ENCODE measurements around the gene ATG3.
"Not testable (repeated sequence)": the region's sequence is repeated elsewhere in the genome, so short reads cannot be mapped to it uniquely, and the experiment has no call there.

The ATG3 gene

DNA sequence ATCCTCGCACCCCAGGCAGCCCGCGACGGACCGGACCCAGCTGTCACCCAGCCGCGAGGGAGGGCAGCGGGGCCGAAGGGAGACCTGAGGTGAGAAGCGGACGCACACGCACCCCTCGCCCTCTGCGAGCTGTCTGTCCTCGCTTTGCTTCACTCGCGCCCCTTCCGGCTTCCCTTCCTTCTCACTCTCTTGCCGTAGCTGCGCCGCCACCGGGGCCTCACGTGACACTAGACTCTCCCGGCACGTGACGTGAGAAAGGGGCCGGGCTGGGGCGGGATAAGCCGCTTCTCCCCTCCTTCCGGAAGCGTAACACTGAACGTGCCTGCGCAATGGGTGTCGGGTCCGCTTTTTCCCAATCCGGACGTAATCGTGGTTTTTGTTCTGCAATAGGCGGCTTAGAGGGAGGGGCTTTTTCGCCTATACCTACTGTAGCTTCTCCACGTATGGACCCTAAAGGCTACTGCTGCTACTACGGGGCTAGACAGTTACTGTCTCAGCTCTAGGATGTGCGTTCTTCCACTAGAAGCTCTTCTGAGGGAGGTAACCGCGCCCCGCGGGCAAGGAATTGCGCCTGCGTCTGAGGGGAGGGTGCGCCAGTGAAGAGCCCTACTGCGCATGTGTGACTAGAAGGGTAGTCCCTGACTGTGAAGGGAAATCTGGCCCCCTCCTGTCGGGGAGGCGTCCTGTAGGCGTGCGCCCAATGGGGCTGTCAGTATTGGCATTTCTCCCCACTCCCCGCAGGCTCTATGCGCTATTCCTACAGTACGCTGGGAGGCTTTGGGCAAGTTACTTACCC, at the start of gene ATG3, which contains the start of gene SLC35A5:
TSS of gene ATG3 (minus strand) at position 229 of the 796 bp plus-strand sequence. CDS start 434 bp downstream, outside the sequence.
TSS of gene SLC35A5 (plus strand) at position 312 of the 796 bp plus-strand sequence. CDS start 1,359 bp downstream, outside the sequence.
- DNase-seq (ENCODE audit: low read depth): peak; percentile 97

DNA sequence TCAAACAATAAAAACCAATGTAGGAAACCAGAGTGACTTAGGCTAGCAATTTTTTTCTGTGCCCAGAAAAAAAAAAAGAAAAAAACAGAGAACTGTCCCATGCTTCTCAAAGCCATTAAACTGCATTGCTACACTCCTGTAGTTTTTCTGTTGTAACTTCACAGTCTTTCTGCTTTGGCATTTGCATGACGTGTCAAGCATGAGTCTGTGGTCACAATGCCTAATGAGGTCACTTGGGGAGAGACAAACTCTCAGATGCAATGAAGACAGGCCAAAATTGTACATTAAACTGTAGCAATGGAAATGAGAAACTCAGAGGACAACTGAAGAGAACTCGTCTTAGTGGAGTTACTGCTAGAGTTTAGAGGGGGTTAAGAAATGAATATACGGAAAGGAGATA, 48.4 kb upstream of the ATG3 start:
- no peak for DNase-seq (ENCODE audit: low read depth)

DNA sequence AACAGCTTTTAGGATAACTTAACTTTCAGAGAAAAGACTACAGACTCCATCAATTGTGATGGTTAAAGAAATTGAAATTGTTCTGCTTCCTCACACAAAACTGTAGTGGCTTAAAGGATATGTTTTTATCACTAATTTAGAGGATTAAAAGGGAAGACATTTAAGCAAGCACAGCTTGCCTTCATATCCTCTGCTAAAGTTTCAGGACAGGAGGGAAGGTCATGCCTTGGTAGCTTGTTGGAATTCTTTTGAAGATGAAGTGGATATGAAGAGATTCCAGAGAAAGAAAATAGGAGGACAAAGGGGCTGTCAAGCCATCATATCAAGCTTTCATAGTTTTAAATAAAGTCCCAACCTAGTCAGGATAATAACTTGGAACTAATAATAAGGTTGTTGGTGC, 46.1 kb upstream of the ATG3 start:
- no peak for DNase-seq (ENCODE audit: low read depth)

DNA sequence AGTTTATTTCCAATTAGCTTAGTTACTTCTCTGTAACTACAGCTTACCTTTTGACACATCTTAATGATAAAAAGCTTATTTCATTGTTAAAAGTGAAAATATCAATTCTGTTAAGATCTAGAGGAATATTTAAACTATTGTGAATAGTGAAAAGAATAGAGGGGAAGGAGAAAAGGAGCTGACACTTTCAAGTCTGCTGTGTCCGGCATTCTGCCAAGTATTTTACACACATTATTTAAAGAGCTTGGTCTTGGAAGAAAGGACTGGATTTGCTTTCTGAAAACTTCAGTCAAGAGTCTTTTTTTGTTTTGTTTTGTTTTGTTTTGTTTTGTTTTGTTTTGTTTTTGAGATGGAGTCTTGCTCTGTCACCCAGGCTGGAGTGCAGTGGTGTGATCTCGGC, 44.3 kb upstream of the ATG3 start:
- DNase-seq (ENCODE audit: low read depth): no peak

DNA sequence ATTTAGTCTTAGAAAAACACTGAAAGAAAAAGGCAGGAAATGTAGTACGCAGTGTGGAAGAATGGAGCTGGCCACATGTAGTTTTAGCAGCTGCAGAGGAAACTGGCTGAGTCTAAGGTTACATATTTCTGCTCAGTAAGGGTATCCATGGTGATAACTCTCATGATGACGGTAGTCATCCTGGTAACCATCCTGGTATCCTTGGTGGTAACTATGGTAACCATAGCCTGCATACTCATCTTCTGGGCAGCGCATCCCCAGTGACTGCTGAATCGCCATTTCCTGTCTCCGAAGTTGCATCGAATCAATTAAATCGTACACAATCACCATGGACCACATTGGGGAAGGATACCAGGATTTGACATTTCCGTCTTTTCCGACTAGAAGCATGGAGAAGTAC, 43.5 kb upstream of the ATG3 start:
- DNase-seq (ENCODE audit: low read depth): no peak

DNA sequence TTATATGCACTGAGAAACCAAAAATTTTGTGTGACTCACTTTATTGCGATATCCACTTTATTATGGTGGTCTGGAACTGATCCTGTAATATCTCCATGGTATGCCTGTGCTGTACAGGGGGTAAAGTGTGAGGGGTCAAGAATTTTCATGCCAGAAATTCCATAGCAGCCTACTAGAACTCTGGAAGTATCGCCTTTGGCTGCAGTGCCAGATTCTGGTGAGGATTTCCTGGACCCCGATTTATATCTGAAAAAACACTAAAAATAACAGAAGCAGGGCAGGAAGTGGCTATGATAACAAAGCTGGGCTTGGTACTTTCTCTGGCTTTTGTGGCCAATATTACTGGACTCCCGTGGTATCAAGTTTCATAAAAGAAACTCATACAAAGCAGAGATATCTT, 42.8 kb upstream of the ATG3 start:
- DNase-seq (ENCODE audit: low read depth): no peak

DNA sequence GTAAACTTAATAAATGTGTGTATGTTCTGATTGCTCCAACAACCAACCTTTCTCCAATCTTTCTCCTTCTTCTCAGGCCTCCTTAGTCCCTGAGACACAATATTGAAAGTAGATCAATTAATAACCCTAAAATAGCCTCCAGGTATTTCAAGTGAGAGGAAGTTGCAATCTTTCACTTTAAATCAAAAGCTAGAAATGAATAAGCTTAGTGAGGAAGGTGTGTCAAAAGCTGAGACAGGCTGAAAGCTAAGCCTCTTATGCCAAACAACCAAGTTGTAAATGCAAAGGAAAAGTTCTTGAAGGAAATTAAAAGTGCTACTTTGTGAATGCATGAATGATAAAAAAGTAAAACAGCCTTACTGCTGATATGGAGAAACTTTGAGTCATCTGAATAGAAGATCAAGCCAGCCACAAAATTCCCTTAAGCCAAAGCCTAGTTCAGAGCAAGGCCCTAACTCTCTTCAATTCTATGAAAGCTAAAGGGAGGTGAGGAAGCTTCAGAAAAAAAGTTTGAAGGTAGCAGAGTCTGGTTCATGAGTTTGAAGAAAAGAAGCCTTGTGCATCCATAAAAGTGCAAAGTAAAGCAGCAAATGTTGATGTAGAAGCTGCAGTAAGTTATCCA, 40.6 kb upstream of the ATG3 start:
- DNase-seq (ENCODE audit: low read depth): no peak

DNA sequence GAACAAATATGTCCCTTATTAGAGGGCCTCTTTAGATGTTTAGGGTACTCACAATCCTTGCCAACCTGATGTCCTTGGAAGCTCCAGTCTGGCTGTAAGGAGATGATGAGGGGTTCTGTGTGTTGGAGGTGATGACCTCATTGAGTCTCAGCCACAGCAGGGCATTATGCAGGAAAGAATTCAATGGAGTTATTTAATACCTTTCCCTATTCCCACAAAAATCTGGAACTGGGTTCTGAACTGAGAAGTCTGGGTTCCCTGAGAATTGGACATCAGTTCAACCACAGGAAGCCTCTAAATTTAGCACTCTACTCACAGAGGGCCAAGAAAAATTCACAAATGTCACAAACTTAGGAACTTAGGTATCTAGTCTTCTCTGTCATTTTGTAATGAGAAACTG, 37.0 kb upstream of the ATG3 start:
- DNase-seq (ENCODE audit: low read depth): no peak

DNA sequence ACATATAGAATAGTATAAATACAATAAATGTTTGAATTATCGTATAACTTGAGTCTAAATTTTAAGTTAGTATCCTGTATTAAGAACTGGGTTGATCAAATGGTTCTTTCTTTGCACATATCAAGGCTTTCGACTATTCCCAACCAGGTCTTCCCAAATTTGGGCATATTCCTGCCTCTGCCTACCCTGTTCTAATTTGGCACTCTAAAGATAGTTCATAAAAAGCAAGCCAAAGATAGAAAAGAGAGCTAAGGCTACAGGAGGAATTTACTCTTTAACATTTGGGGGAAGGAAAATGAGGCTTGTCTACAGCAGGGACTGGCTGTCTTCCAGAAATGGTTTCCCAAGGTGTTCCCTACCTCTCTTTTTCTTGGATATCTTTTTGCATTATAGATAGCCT, 36.2 kb upstream of the ATG3 start:
- no peak for DNase-seq (ENCODE audit: low read depth)

DNA sequence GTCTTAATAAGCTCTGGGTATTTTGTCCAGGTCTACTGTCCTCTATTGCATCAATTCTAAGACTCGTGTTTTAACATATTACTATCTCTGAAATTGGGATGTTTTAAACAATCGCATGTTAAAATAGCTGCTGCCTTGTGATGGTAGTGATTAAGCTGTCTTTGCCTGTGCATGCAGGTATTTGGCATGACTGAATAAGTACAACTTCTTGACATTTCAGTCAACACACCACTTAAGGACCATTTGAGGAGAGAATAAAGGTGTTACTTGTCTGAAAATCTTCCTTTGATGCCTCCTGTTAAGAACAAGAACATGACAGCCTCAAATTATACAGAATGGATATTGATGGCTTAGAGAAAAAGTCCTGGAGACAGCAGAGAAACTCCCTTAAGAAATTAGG, 33.1 kb upstream of the ATG3 start:
- DNase-seq (ENCODE audit: low read depth): no peak

DNA sequence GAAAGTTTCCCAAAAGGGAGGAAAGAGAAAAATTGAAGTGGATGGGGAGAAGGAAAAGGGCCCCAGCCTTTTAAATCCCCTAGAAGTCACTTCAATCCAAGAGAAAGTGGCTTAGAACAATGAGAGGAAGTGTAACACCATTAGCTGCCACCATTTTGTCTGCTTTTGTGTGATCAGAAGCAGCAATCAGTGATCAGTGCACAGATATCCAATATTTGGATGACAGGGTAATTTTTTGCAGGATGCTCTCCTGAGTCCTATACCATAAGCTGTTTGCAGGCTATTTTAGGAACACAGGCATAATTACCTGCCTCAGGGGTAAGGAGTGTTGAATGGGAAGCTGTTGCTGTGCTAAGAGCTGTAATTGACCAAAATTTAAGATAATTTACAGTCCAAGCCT, 31.5 kb upstream of the ATG3 start:
- DNase-seq (ENCODE audit: low read depth): no peak

DNA sequence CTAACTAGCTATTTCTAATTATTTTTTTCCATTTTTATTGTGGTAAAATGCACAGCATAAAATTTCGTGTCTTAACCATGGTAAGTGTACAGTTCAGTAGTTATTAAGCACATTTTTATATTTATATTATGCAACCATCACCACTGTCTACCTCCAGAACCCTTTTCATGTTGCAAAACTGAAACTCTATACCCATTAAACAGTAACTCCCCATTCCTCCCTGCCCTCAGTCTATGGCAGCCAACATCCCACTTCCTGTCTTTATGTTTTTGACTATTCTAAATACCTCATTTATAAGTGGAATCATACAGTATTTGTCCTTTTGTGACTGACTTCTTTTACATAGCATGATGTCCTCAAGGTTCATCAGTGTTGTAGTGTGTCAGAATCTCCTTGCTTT, 25.6 kb upstream of the ATG3 start:
- no peak for DNase-seq (ENCODE audit: low read depth)

DNA sequence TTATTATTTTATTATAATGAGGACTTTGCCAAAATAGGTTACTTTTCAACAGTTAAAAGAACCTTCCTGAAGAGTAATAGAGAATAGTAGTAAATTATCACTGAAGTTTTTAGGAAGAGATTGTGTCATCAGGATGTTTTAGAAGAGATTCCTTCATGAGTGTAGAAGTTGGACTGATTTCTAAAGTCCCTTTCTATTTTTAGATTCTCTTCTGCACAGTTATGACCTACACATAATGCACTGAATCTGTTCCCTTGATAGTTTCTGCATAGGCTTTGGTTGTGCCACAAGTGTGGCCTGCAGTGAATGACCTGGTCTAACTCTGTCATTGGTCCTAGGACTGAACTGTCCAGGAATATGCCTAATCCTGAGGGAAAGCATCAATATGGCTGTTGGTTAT, 24.0 kb upstream of the ATG3 start:
- no peak for DNase-seq (ENCODE audit: low read depth)

DNA sequence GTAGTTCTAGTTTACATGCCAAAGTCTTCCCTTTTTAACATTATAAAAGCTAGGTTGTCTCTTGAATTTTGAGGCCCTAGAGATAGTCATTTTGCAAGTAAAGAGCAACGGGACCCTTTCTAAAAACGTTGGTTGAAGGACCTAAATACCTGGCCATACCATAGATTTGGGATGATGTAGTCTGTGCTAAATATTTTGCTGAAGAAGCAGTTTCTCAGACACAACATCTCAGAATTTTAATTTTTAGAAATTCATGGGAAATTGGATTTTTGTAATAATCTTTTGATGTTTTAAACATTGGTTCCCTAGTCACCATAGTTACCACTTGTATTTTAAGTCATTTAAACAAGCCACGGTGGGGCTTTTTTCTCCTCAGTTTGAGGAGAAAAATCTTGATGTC, 21.3 kb upstream of the ATG3 start:
- DNase-seq (ENCODE audit: low read depth): no peak

DNA sequence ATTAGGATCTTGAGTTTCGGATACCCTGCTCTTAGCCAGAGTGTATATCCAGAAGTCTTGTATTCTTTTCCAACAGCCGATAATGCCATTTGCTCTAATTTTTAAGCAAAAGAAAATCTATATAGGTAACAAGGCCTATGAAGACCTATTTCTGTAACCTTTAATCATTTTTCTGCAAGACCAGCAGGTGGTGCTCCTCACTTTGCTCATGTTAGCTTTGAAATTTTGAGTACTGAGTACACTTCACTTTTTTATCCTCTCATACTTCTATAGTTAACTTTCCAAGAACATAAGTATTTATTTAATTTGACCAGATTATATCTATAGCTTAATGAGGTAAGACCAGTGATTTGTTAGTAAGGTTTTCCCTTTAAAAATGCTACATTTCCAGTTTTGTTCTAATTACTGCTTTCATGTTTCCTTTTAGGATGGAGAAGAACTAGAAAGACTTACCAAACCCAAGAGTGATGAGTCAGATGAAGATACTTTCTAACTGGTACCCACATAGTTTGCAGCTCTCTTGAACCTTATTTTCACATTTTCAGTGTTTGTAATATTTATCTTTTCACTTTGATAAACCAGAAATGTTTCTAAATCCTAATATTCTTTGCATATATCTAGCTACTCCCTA, 20.6 kb upstream of the ATG3 start:
- no peak for DNase-seq (ENCODE audit: low read depth)

DNA sequence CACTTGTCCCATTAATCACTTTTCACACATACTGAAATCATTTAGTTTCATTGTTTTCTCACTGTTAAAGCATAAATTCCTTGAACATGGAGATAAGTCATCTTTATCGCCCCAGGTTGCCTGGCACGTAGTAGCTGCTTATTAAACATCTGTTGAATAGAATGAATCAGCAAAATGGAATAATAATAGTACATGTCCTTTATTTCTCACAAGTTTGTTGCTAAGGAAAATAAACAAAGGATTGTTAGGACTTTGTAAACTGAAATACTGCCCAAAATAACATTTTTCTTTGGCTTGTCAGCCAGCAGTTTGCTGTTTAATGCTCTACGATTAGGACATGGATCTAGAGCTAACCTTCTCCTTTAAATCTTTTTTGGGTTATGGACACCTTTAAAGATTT, 17.9 kb upstream of the ATG3 start:
- DNase-seq (ENCODE audit: low read depth): no peak

DNA sequence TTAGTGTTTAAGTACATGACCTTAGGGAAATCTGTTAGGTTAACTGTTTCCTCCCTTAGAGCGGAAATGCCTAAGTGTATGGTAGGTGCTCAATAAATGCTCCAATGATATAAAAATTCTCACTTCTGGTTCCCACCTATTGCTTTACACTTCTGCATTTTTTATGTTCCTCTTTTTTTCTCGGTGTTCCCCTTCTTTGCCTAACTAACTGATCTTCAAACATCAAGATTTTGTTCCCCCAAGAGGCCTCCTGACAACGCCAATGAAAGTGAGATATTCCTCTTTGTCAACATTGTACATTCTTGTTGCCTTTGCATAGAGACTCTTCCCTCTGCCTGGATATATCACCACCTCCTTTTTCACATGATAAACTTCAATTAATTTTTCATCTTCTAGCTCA, 17.5 kb upstream of the ATG3 start:
- no peak for DNase-seq (ENCODE audit: low read depth)

DNA sequence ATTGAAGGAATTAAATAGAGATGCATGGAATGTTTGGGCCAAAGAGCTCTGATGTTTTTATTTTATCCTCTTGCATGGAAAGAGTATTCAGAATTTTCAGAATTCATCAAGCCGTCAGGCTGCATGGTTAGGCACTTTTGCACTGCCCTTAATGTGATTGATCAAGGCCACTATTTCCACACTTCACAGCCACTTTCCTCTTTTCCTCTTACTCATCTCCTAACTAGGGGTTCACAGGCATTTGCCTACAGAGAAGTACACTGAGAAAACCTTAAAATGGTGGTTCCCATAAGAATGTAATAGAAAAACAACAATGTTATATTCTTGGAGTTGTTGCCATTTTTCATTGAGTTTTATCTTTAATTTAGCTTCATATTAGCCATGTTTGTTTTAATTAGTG, 10.9 kb upstream of the ATG3 start:
- no peak for DNase-seq (ENCODE audit: low read depth)

DNA sequence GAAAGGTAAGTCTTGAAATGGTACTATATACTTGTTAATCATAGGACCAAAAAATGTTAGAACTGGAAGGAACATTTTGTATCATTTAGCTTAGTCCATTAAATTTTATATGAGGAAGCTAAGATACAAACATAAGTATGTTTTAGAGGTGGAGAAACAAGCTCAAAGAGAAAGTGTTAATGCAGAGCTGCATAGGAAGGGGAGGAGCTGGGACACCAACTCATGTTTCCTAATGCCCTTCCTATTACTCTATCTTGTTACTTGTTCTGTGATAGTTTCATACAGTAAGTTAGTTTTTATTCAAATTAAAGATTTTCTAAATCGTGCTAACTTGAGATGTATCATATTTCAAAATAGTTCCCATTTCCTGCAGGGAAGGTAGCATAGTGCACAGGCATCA, 7.5 kb upstream of the ATG3 start:
- DNase-seq (ENCODE audit: low read depth): no peak

DNA sequence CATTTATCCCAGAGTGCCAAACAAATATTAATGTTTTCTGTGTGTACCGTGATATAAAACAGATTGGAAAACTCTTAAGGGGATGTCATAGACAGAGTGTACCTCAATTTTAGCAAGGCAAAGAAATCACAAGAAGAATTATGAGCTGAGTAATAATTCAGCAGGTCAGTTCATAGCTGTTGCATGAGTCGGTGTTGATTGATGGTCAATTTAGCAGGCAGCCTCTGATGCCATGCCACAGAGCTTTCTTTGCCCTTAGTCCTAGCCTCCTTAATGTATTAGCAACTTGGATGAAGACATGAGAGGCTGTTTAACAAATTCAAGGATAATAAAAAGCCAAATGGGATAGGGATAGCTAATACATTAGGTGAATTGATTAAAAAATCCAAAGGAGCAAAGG, 6.9 kb upstream of the ATG3 start:
- no peak for DNase-seq (ENCODE audit: low read depth)

DNA sequence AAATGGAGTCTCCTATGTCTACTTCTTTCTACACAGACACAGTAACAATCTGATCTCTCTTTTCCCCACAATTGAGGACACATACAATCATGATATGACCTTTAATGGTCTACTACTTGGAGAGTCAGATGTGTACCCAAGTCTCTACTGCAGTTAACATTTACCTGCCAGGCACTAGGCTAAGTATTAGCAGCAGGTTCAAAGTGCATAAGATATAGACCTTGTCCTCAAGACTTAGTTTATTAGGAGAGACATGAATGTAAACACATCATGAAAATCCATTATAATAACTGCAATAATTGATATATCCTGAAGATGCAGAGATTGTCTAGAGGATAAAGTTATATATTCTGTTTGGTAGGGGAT, 3.2 kb upstream of the ATG3 start:
- DNase-seq (ENCODE audit: low read depth): no peak

DNA sequence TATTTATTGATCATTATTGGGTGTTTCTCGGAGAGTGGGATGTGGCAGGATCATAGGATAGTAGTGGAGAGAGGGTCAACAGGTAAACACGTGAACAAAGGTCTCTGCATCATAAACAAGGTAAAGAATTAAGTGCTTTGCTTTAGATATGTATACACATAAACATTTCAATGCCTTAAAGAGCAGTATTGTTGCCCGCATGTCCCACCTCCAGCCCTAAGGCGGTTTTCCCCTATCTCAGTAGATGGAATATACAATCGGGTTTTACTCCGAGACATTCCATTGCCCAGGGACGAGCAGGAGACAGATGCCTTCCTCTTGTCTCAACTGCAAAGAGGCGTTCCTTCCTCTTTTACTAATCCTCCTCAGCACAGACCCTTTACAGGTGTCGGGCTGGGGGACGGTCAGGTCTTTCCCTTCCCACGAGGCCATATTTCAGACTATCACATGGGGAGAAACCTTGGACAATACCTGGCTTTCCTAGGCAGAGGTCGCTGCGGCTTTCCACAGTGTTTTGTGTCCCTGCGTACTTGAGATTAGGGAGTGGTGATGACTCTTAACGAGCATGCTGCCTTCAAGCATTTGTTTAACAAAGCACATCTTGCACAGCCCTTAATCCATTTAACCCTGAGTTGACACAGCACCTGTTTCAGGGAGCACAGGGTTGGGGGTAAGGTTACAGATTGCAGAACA, 2.6 kb upstream of the ATG3 start:
- not testable (repeated sequence) for DNase-seq (ENCODE audit: low read depth)

DNA sequence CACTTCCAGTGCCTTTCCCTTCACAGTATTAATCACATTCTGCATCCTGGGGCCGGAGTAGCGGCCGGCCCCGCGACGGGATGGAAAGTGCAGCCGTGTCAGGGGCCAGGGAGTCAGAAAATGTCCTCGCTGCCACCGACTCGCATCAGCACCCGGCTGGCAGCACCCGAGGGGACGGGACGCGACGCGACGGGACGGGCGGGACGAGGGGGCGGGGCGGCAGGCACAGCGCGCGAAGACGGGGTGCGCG, 353 bp downstream of the ATG3 start:
- no peak for DNase-seq (ENCODE audit: low read depth)
